Subcutaneous abdominal adipose tissue (tissue), 5 donors: Measurements from ENCODE around the gene MDH1B.
A peak's percentile ranks its signal among the peaks of the same experiment; 100 is the strongest.

Source experiments
- H3K27ac ChIP-seq: one replicate; pipeline ENCODE4 v1.7.0; 2013; ENCODE audit warnings: low read depth, mild to moderate bottlenecking, inconsistent platforms, low read length, moderate library complexity
- H3K27me3 ChIP-seq, 5 donors: one replicate each; pipeline ENCODE4 v1.7.0; 2013; ENCODE audit warnings: low read length in 5 of 5, inconsistent platforms in 1 of 5; ENCODE audit not compliant: control insufficient read depth in 5 of 5, insufficient read depth in 4 of 5
- H3K36me3 ChIP-seq, 5 donors: one replicate each; pipeline ENCODE4 v1.7.0; 2013; ENCODE audit warnings: low read length in 5 of 5; ENCODE audit not compliant: control insufficient read depth in 5 of 5, insufficient read depth in 5 of 5
- H3K4me1 ChIP-seq, 5 donors: one replicate each; pipeline ENCODE4 v1.7.0; 2013; ENCODE audit warnings: low read length in 5 of 5, mild to moderate bottlenecking in 3 of 5, moderate library complexity in 1 of 5; ENCODE audit not compliant: control insufficient read depth in 5 of 5, insufficient read depth in 5 of 5
- H3K4me3 ChIP-seq, 5 donors: one replicate each; pipeline ENCODE4 v1.7.0; 2013; ENCODE audit warnings: low read length in 5 of 5, low read depth in 1 of 5
- H3K9ac ChIP-seq, 5 donors: one replicate each; pipeline ENCODE4 v1.7.0; 2013; ENCODE audit warnings: low read length in 5 of 5, mild to moderate bottlenecking in 4 of 5, moderate library complexity in 3 of 5
- H3K9me3 ChIP-seq, 5 donors: one replicate each; pipeline ENCODE4 v1.7.0; 2013; ENCODE audit warnings: low read length in 5 of 5; ENCODE audit not compliant: control insufficient read depth in 5 of 5
- donor health status: healthy.
- donor health status: healthy.
- donor health status: healthy.
- donor health status: healthy.
- donor health status: healthy.

The MDH1B gene

GRCh38 chr2:206800506-206801417 lies 35.6 kb upstream of the MDH1B start:
- no peak overlapping the region for H3K27ac ChIP-seq
- H3K9ac ChIP-seq, result no peak overlapping the region

GRCh38 chr2:206799083-206799482 lies 34.0 kb upstream of the MDH1B start:
- Histone ChIP-seq H3K9ac (no peak overlapping the region), H3K4me3 (no peak overlapping the region), H3K27ac (no peak overlapping the region)

More at GRCh38 chr2:206800506-206801417, 35.6 kb upstream of the MDH1B start:
- Histone ChIP-seq H3K4me1 (peaks cover 2 to 27% (median 17%) of the 10 kb centered on the region in 5 donors), H3K9me3 (no peaks in the 10 kb centered on the region), H3K36me3 (peaks cover 0 to 8% (median 2%) of the 10 kb centered on the region in 5 donors), H3K4me3 (peak overlapping the region in 3 of 5 donors; percentile 10 to 30 (median 17)), H3K27me3 (no peaks in the 10 kb centered on the region)

GRCh38 chr2:206798000-206798399 lies 32.9 kb upstream of the MDH1B start:
- H3K9me3 ChIP-seq, result no peaks in the 10 kb centered on the region
- no peaks in the 10 kb centered on the region for H3K27me3 ChIP-seq
- no peak overlapping the region for H3K9ac ChIP-seq
- H3K4me3 ChIP-seq, result no peak overlapping the region
- no peak overlapping the region for H3K27ac ChIP-seq
- H3K4me1 ChIP-seq, result peaks cover 2 to 19% (median 12%) of the 10 kb centered on the region in 5 donors
- peaks cover 6 to 28% (median 14%) of the 10 kb centered on the region in 5 donors for H3K36me3 ChIP-seq

More at GRCh38 chr2:206799083-206799482, 34.0 kb upstream of the MDH1B start:
- Histone ChIP-seq H3K4me1 (peaks cover 2 to 19% (median 12%) of the 10 kb centered on the region in 5 donors), H3K36me3 (peaks cover 0 to 19% (median 7%) of the 10 kb centered on the region in 5 donors), H3K9me3 (no peaks in the 10 kb centered on the region), H3K27me3 (no peaks in the 10 kb centered on the region)

GRCh38 chr2:206797376-206797775 lies 32.2 kb upstream of the MDH1B start:
- no peaks in the 10 kb centered on the region for H3K27me3 ChIP-seq
- H3K36me3 ChIP-seq, result peaks cover 9 to 31% (median 18%) of the 10 kb centered on the region in 5 donors
- H3K9ac ChIP-seq, result no peak overlapping the region
- no peak overlapping the region for H3K27ac ChIP-seq
- H3K9me3 ChIP-seq, result no peaks in the 10 kb centered on the region
- H3K4me1 ChIP-seq, result peaks cover 2 to 19% (median 12%) of the 10 kb centered on the region in 5 donors
- H3K4me3 ChIP-seq, result no peak overlapping the region

DNA sequence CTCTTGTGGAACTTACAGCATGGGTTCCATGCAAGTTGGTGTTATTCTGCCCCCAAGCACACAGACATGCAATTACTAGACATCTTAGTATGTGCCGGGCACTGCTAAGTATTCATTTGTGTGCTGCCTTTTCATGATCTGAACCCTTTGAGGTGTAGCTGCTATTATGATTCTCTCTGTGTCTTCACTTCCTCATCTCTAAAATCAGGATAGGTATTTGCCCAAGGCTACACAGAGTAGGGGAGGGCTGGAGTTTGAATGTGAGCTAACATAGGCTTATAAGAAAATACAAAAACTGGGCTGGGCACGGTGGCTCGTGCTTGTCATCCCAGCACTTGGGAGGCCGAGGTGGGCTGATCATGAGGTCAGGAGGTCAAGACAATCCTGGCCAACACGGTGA lies 27.5 kb upstream of the MDH1B start:
- no peak overlapping the region for H3K4me3 ChIP-seq
- no peaks in the 10 kb centered on the region for H3K27me3 ChIP-seq
- H3K9ac ChIP-seq, result no peak overlapping the region
- H3K9me3 ChIP-seq, result no peaks in the 10 kb centered on the region
- peaks cover 49 to 76% (median 64%) of the 10 kb centered on the region in 5 donors for H3K36me3 ChIP-seq
- H3K27ac ChIP-seq, result no peak overlapping the region
- peaks cover 0 to 4% (median 3%) of the 10 kb centered on the region in 5 donors for H3K4me1 ChIP-seq

DNA sequence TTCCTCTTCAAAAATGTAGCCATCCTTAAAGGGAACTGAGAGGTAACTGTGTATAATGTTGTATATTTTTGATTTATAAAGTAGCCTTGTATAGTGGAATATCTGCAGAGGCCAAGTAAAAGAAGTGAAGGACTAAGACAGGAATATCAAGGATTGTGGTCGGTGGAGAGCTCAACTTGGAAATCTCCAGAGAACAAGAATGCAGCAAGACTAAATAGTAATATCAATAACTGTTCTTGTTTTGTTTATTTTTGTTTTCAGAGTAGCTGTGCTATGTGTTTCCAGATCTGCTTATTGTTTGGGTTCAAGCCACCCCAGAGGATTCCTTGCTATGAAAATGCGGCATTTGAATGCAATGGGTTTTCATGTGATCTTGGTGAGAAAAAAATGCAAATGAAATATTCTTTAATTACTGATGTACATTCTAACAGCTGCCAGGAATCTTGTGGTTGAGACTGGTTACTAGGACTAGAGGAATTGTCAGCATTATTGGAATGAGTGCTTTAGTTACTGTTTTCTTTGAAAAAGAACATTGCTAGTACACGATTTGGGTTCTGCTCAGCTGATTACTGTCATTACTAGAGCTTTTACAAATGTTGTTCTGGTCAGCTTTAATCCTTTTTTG lies 25.3 kb upstream of the MDH1B start:
- H3K4me3 ChIP-seq, result no peak overlapping the region
- peaks cover 67 to 86% (median 79%) of the 10 kb centered on the region in 5 donors for H3K36me3 ChIP-seq
- H3K9me3 ChIP-seq, result no peaks in the 10 kb centered on the region
- no peak overlapping the region for H3K9ac ChIP-seq
- no peak overlapping the region for H3K27ac ChIP-seq
- H3K4me1 ChIP-seq, result no peaks in the 10 kb centered on the region
- H3K27me3 ChIP-seq, result no peaks in the 10 kb centered on the region

DNA sequence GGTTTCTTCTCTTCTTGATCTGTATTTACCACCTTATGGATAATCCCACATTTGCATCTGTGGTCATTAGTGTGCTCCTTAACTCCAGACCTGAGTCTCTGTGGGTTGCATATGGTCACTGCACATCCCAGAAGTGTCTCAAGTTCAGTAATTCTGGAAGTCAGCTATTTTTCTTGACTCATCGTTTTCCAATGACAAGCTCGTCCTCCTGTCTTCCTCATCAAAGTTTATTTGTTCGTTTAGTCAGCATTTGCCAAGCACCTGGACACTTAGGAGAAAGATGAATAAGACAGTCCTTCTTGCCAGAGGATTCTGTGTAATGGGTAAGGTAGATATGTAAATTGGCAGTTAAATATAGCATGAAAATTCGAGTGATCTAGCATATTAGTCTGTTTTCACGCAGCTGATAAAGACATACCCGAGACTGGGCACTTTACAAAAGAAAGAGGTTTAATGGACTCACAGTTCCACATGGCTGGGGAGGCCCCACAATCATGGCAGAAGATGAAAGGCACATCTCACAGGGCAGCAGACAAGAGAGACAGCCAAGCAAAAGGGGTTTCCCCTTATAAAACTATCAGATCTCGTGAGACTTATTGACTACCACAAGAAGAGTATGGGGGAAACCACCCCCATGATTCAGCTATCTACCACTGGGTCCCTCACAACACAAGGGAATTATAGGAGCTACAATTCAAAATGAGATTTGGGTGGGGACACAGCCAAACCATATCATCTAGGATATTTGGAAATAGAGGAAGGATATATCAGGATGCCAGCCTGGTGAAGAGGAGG lies 19.6 kb upstream of the MDH1B start:
- Histone ChIP-seq H3K27ac (no peak overlapping the region), H3K4me3 (no peak overlapping the region), H3K9ac (no peak overlapping the region), H3K4me1 (no peaks in the 10 kb centered on the region), H3K27me3 (no peaks in the 10 kb centered on the region), H3K36me3 (peaks cover 48 to 83% (median 72%) of the 10 kb centered on the region in 5 donors), H3K9me3 (no peaks in the 10 kb centered on the region)

- no peak overlapping the region for H3K9ac ChIP-seq
- peaks cover 44 to 83% (median 72%) of the 10 kb centered on the region in 5 donors for H3K36me3 ChIP-seq
- no peaks in the 10 kb centered on the region for H3K9me3 ChIP-seq
- H3K27ac ChIP-seq, result no peak overlapping the region
- H3K4me3 ChIP-seq, result no peak overlapping the region
- H3K27me3 ChIP-seq, result no peaks in the 10 kb centered on the region
- no peaks in the 10 kb centered on the region for H3K4me1 ChIP-seq
Measured at GRCh38 chr2:206783718-206784117, 18.6 kb upstream of the MDH1B start.

- Histone ChIP-seq H3K27me3 (no peaks in the 10 kb centered on the region), H3K9me3 (peaks cover 0 to 7% (median 0%) of the 10 kb centered on the region in 5 donors), H3K4me1 (no peaks in the 10 kb centered on the region), H3K9ac (no peak overlapping the region), H3K4me3 (no peak overlapping the region), H3K27ac (no peak overlapping the region), H3K36me3 (peaks cover 38 to 62% (median 47%) of the 10 kb centered on the region in 5 donors)
Measured at GRCh38 chr2:206780671-206781070, 15.5 kb upstream of the MDH1B start.
